Measurements from ENCODE around the gene DGLUCY. TPM values are rescaled to one million over a fixed set of nuclear protein-coding genes. Genes with fewer than 3 reads are reported as not detected.

Gene DGLUCY
- total and polyA plus RNA-seq, 2 donors (not counting 1 experiment from before 2014, with no cell fraction given): 91.5 to 103 TPM

- 100% methylated on average over 1 of the region's 3 CpGs for WGBS (ENCODE audit: insufficient coverage)
- H3K27ac ChIP-seq (ENCODE audit: low read length in 2 of 2): no peak overlapping the region
- no peaks in the 10 kb centered on the region for H4K20me1 ChIP-seq (ENCODE audit: control insufficient read depth, insufficient read depth, low read length, poor library complexity, severe bottlenecking)
- no peak overlapping the region for H3K4me3 ChIP-seq (ENCODE audit: control extremely low read depth in 1 of 5, extremely low read depth in 1 of 5, insufficient read depth in 1 of 5, low read depth in 2 of 5, low read length in 4 of 5)
- H2AFZ ChIP-seq (ENCODE audit: insufficient read depth, low read depth, low read length, poor library complexity, severe bottlenecking): no peak overlapping the region
- no peaks in the 10 kb centered on the region for H3K36me3 ChIP-seq (replicated peaks in 1 of 2; ENCODE audit: control extremely low read depth in 1 of 2, control insufficient read depth in 1 of 2, extremely low read depth in 1 of 2, insufficient read depth in 2 of 2, low read length in 1 of 2)
- ChIA-PET CTCF (no interaction called here), POLR2A (no interaction called here)
- no peaks in the 10 kb centered on the region for H3K79me2 ChIP-seq (ENCODE audit: control insufficient read depth, insufficient read depth, low read length)
- Mint-ChIP-seq H3K27me3 (peaks cover 6% of the 10 kb centered on the region), H3K9me3 (ENCODE audit: insufficient read depth) (peaks cover 2% of the 10 kb centered on the region), H3K27ac (no peak overlapping the region), H3K4me3 (no peak overlapping the region), H3K4me1 (peaks cover 23% of the 10 kb centered on the region)
- peaks cover 8 to 10% of the 10 kb centered on the region in 2 donors for H3K4me1 ChIP-seq (ENCODE audit: control insufficient read depth in 2 of 2, insufficient read depth in 2 of 2, low read length in 2 of 2)
- no peak for TF ChIP-seq EZH2 (IDR thresholded peaks at IDR 0.05; ENCODE audit: borderline replicate concordance, insufficient read depth, low read depth, low read length, poor library complexity, severe bottlenecking)
- no peak for TF ChIP-seq CTCF (IDR thresholded peaks at IDR 0.05)
- ATAC-seq (ENCODE audit: low read depth) (no peak), DNase-seq (no peak)
- intact Hi-C loops (cut with micrococcal nuclease): no loop called here
- H3K9me3 ChIP-seq (ENCODE audit: control extremely low read depth in 1 of 3, control insufficient read depth in 2 of 3, insufficient read depth in 1 of 3, low read length in 2 of 3): peaks cover 0 to 4% (median 0%) of the 10 kb centered on the region in 3 donors
- H3K9ac ChIP-seq (ENCODE audit: low read length): no peak overlapping the region
- no peak overlapping the region for H3K4me2 ChIP-seq (replicated peaks; ENCODE audit: low read depth, low read length, poor library complexity, severe bottlenecking)
- peaks cover 0 to 1% (median 0%) of the 10 kb centered on the region in 4 experiments for H3K27me3 ChIP-seq (replicated peaks in 1 of 4; ENCODE audit: control extremely low read depth in 1 of 4, control insufficient read depth in 3 of 4, insufficient read depth in 4 of 4, low read length in 3 of 4)
Observed at GRCh38 chr14:91258876-91259275, 145.0 kb downstream of the DGLUCY start.

GRCh38 chr14:91261115-91261514 is 147.2 kb downstream of the DGLUCY start:
- WGBS (ENCODE audit: insufficient coverage): 86% methylated on average over 4 of the region's 5 CpGs
- no peak for ATAC-seq (ENCODE audit: low read depth)
- Histone ChIP-seq H3K4me2 (replicated peaks; ENCODE audit: low read depth, low read length, poor library complexity, severe bottlenecking) (no peak overlapping the region), H3K4me3 (ENCODE audit: control extremely low read depth in 1 of 5, extremely low read depth in 1 of 5, insufficient read depth in 1 of 5, low read depth in 2 of 5, low read length in 4 of 5) (no peak overlapping the region), H3K36me3 (replicated peaks in 1 of 2; ENCODE audit: control extremely low read depth in 1 of 2, control insufficient read depth in 1 of 2, extremely low read depth in 1 of 2, insufficient read depth in 2 of 2, low read length in 1 of 2) (no peaks in the 10 kb centered on the region), H3K9me3 (ENCODE audit: control extremely low read depth in 1 of 3, control insufficient read depth in 2 of 3, insufficient read depth in 1 of 3, low read length in 2 of 3) (peaks cover 0 to 4% (median 0%) of the 10 kb centered on the region in 3 donors), H3K79me2 (ENCODE audit: control insufficient read depth, insufficient read depth, low read length) (no peaks in the 10 kb centered on the region), H2AFZ (ENCODE audit: insufficient read depth, low read depth, low read length, poor library complexity, severe bottlenecking) (no peak overlapping the region), H4K20me1 (ENCODE audit: control insufficient read depth, insufficient read depth, low read length, poor library complexity, severe bottlenecking) (no peaks in the 10 kb centered on the region), H3K27ac (ENCODE audit: low read length in 2 of 2) (no peak overlapping the region), H3K4me1 (ENCODE audit: control insufficient read depth in 2 of 2, insufficient read depth in 2 of 2, low read length in 2 of 2) (peaks cover 10 to 11% of the 10 kb centered on the region in 2 donors), H3K27me3 (replicated peaks in 1 of 4; ENCODE audit: control extremely low read depth in 1 of 4, control insufficient read depth in 3 of 4, insufficient read depth in 4 of 4, low read length in 3 of 4) (peaks cover 0 to 11% (median 3%) of the 10 kb centered on the region in 4 experiments), H3K9ac (ENCODE audit: low read length) (no peak overlapping the region)
- Mint-ChIP-seq H3K9me3 (ENCODE audit: insufficient read depth) (peaks cover 2% of the 10 kb centered on the region), H3K4me3 (no peak overlapping the region), H3K4me1 (peaks cover 24% of the 10 kb centered on the region), H3K27ac (no peak overlapping the region), H3K27me3 (peaks cover 15% of the 10 kb centered on the region)
- POLR2A ChIA-PET: interaction anchor here (0.7 to 1.1 kb wide), 2 partner anchors 26 to 103 kb away, joined by 3 read pairs; no protein-coding TSS in a partner anchor
- DNase-seq: no peak
- TF ChIP-seq EZH2 (IDR thresholded peaks at IDR 0.05; ENCODE audit: borderline replicate concordance, insufficient read depth, low read depth, low read length, poor library complexity, severe bottlenecking) (no peak), CTCF (IDR thresholded peaks at IDR 0.05) (no peak)
- CTCF ChIA-PET: interaction anchor here (0.5 to 0.6 kb wide), 2 partner anchors 97 to 1866 kb away, joined by 3 to 4 read pairs; no protein-coding TSS in a partner anchor
- intact Hi-C loops (cut with micrococcal nuclease): loop anchor here (5.0 kb wide), 1 partner anchor 34 kb away; no protein-coding TSS in a partner anchor
